SK-N-SH (cell line): ENCODE data around the gene JAKMIP1. TPM values are rescaled to one million over a fixed set of nuclear protein-coding genes. Genes with fewer than 3 reads are reported as not detected.

Experiments used
- CTCF ChIA-PET: fragments of 300-600, 350-600 bp; formaldehyde crosslinking; extraction: SDS; loops from one replicate; lab custom pipeline; 2021; lab: Yijun Ruan, JAX
- POLR2A ChIA-PET: fragments of 350-600 bp; sonication (Branson Sonifier 250); formaldehyde crosslinking; extraction: SDS; loops from one replicate; lab custom pipeline; 2020; ENCODE audit warnings: antibody characterized with exemption, inconsistent platforms; lab: Yijun Ruan, JAX
- DNase-seq: peaks from one replicate; pipeline ENCODE4 v3.0.0; 2012
- H2AFZ ChIP-seq: fragments of 200-600 bp; sonication (generic); 2 replicates; pipeline ENCODE4 v1.8.1; 2016; ENCODE audit warnings: antibody characterized with exemption, mild to moderate bottlenecking, low read depth
- H3F3A ChIP-seq: fragments of 200-600 bp; sonication (generic); replicated peaks from 2 replicates; pipeline ENCODE3; 2016; ENCODE audit warnings: antibody characterized with exemption, mild to moderate bottlenecking; ENCODE audit not compliant: insufficient read depth
- H3K27ac ChIP-seq, 2 experiments: fragments of 200-500 bp in 1 of 2; fragments of 200-600 bp in 1 of 2; sonication (Bioruptor generic) in 1 of 2; sonication (generic), shearing (Covaris generic) in 1 of 2; 2 replicates each; pipeline versions ENCODE4 v1.5.1 to v1.6.1; 2014 to 2016; ENCODE audit warnings: low read depth in 2 of 2, inconsistent platforms in 1 of 2, low read length in 1 of 2, mild to moderate bottlenecking in 1 of 2, mixed read lengths in 1 of 2
- H3K27me3 ChIP-seq: fragments of 200-600 bp; sonication (generic), shearing (Covaris generic); 2 replicates; pipeline ENCODE4 v1.6.1; 2016; ENCODE audit warnings: mixed run types; ENCODE audit not compliant: insufficient read depth
- H3K36me3 ChIP-seq, 2 experiments: fragments of 200-500 bp in 1 of 2; fragments of 200-600 bp in 1 of 2; sonication (Bioruptor generic) in 1 of 2; sonication (generic) in 1 of 2; replicated peaks in 1 of 2; 2 replicates each; pipeline versions ENCODE3 to v1.5.1; 2014 to 2016; ENCODE audit warnings: low read length in 1 of 2, mild to moderate bottlenecking in 1 of 2; ENCODE audit not compliant: insufficient read depth in 2 of 2, control insufficient read depth in 1 of 2
- H3K4me1 ChIP-seq, 2 experiments: fragments of 200-500 bp in 1 of 2; fragments of 200-600 bp in 1 of 2; sonication (Bioruptor generic) in 1 of 2; sonication (generic), shearing (Covaris generic) in 1 of 2; 2 replicates each; pipeline versions ENCODE4 v1.5.1 to v1.6.1; 2014 to 2016; ENCODE audit warnings: low read depth in 1 of 2, low read length in 1 of 2, mixed run types in 1 of 2; ENCODE audit not compliant: insufficient read depth in 2 of 2, control insufficient read depth in 1 of 2
- H3K4me2 ChIP-seq: fragments of 200-600 bp; sonication (generic), shearing (Covaris generic); 2 replicates; pipeline ENCODE4 v1.6.1; 2017; ENCODE audit warnings: mixed run types
- H3K4me3 ChIP-seq, 2 experiments: fragments of 200-500 bp in 1 of 2; fragments of 200-600 bp in 1 of 2; sonication (Bioruptor generic) in 1 of 2; sonication (generic), shearing (Covaris generic) in 1 of 2; 2 replicates each; pipeline versions ENCODE4 v1.5.1 to v1.8.1; 2014 to 2016; ENCODE audit warnings: low read depth in 2 of 2, inconsistent platforms in 1 of 2, low read length in 1 of 2, mild to moderate bottlenecking in 1 of 2, mixed read lengths in 1 of 2, moderate library complexity in 1 of 2
- H3K79me2 ChIP-seq: fragments of 200-600 bp; sonication (generic); 2 replicates; pipeline ENCODE4 v1.8.1; 2017; ENCODE audit warnings: mild to moderate bottlenecking; ENCODE audit not compliant: insufficient read depth
- H3K9ac ChIP-seq: fragments of 200-600 bp; sonication (generic); 2 replicates; pipeline ENCODE4 v1.6.1; 2017; ENCODE audit warnings: mixed run types
- H3K9me2 ChIP-seq: fragments of 200-600 bp; sonication (generic); 2 replicates; pipeline ENCODE4 v1.6.1; 2017; ENCODE audit warnings: mixed run types
- H3K9me3 ChIP-seq: fragments of 200-600 bp; sonication (generic); 2 replicates; pipeline ENCODE4 v1.6.1; 2017; ENCODE audit warnings: mixed run types, mild to moderate bottlenecking, moderate library complexity
- H4K20me1 ChIP-seq: fragments of 200-600 bp; sonication (generic); 2 replicates; pipeline ENCODE4 v1.6.1; 2017; ENCODE audit warnings: mild to moderate bottlenecking, mixed run types; ENCODE audit not compliant: insufficient read depth
- EZH2phosphoT487 ChIP-seq: fragments of 200-600 bp; sonication (generic); IDR thresholded peaks from 2 replicates; pipeline ENCODE4 v1.6.1; 2017; ENCODE audit warnings: low read depth, mixed run types, mild to moderate bottlenecking, antibody characterized with exemption, moderate library complexity, borderline replicate concordance
- FOXJ3 ChIP-seq: sonication (generic); formaldehyde crosslinking; IDR thresholded peaks from 2 replicates; pipeline ENCODE4 v1.5.1; 2020; ENCODE audit warnings: mild to moderate bottlenecking, missing genetic modification reagents
- GABPA ChIP-seq: IDR thresholded peaks from 2 replicates; pipeline ENCODE4 v1.4.0; 2012; ENCODE audit warnings: low read depth, mild to moderate bottlenecking
- GATA2 ChIP-seq: sonication (generic); formaldehyde crosslinking; IDR thresholded peaks from 2 replicates; pipeline ENCODE4 v1.5.0; 2020; ENCODE audit warnings: mild to moderate bottlenecking, missing genetic modification reagents
- JUND ChIP-seq: IDR thresholded peaks from 2 replicates; pipeline ENCODE4 v1.4.0; 2012
- MAX ChIP-seq: IDR thresholded peaks from 2 replicates; pipeline ENCODE4 v1.4.0; 2012; ENCODE audit warnings: low read depth
- MXI1 ChIP-seq: IDR thresholded peaks from 2 replicates; pipeline ENCODE4 v1.6.1; 2012; ENCODE audit warnings: mild to moderate bottlenecking, low read depth, low read length, improper control_type of control experiment
- NFIC ChIP-seq: IDR thresholded peaks from 2 replicates; pipeline ENCODE4 v1.4.0; 2012; ENCODE audit warnings: borderline replicate concordance
- POLR2AphosphoS5 ChIP-seq: IDR thresholded peaks from 2 replicates; pipeline ENCODE4 v1.6.1; 2012; ENCODE audit warnings: low read depth, low read length
- RAD21 ChIP-seq: IDR thresholded peaks from 2 replicates; pipeline ENCODE4 v1.6.1; 2012; ENCODE audit warnings: mild to moderate bottlenecking, low read length
- RCOR1 ChIP-seq: fragments of 150-350 bp; IDR thresholded peaks from 2 replicates; pipeline ENCODE4 v1.6.1; 2017; ENCODE audit warnings: antibody characterized with exemption, low read length
- REST ChIP-seq: IDR thresholded peaks from 2 replicates; pipeline ENCODE4 v1.6.1; 2012; ENCODE audit warnings: mild to moderate bottlenecking, low read depth, low read length, moderate library complexity
- RXRA ChIP-seq: IDR thresholded peaks from 2 replicates; pipeline ENCODE4 v1.4.0; 2012; ENCODE audit warnings: low read depth, mild to moderate bottlenecking, borderline replicate concordance
- SIN3A ChIP-seq: IDR thresholded peaks from 2 replicates; pipeline ENCODE4 v1.6.1; 2012; ENCODE audit warnings: low read depth, mild to moderate bottlenecking, low read length, moderate library complexity, borderline replicate concordance
- TCF12 ChIP-seq: IDR thresholded peaks from 2 replicates; pipeline ENCODE4 v1.4.0; 2012
- USF2 ChIP-seq: fragments of 150-350 bp; IDR thresholded peaks from 2 replicates; pipeline ENCODE4 v1.6.1; 2017; ENCODE audit warnings: antibody characterized with exemption, low read length, low read depth, borderline replicate concordance
- YY1 ChIP-seq: IDR thresholded peaks from 2 replicates; pipeline ENCODE4 v1.4.0; 2012; ENCODE audit warnings: low read depth, mild to moderate bottlenecking
- ZBTB33 ChIP-seq: IDR thresholded peaks from 2 replicates; pipeline ENCODE4 v1.4.0; 2012; ENCODE audit warnings: low read depth, borderline replicate concordance
- WGBS: methylation state at CpG from one replicate; pipeline ENCODE4 v1.1.6; 2017; ENCODE audit warnings: low lambda C conversion rate; 5-methylcytosine and 5-hydroxymethylcytosine counted together
- polyA plus RNA-seq, 3 experiments: library from polyadenylated mRNA; depleted of rRNA; stranded (reverse); fragments of >200 nt; gene quantifications; 2 replicates each; pipeline ENCODE4 v1.2.3, GENCODE V29; 2012

The JAKMIP1 gene
- polyA plus RNA-seq, 1 of the 3 experiments (the other 2 are of a cell fraction) = 0.54 TPM

GRCh38 chr4:6055436-6055835, 144.9 kb downstream of the JAKMIP1 start:
- Histone ChIP-seq H4K20me1 (no peaks in the 10 kb centered on the region), H3K9me3 (no peaks in the 10 kb centered on the region), H2AFZ (no peak overlapping the region), H3K79me2 (no peaks in the 10 kb centered on the region), H3K4me2 (no peak overlapping the region), H3K27me3 (no peaks in the 10 kb centered on the region), H3K36me3 (no peaks in the 10 kb centered on the region), H3K27ac (no peak overlapping the region), H3K4me3 (no peak overlapping the region), H3F3A (no peaks in the 10 kb centered on the region), H3K4me1 (no peaks in the 10 kb centered on the region), H3K9ac (no peak overlapping the region), H3K9me2 (no peaks in the 10 kb centered on the region)
- WGBS = 34% methylated on average over 2 of the region's 4 CpGs
- ChIA-PET POLR2A (no interaction called here), CTCF (interaction anchor here (0.6 to 1.2 kb wide), 2 partner anchors 32 to 415 kb away, joined by 3 read pairs; no protein-coding TSS in a partner anchor)
- no peak for DNase-seq
- TF ChIP-seq EZH2phosphoT487 = no peak
- TF ChIP-seq YY1 = no peak

GRCh38 chr4:6055030-6055429, 145.3 kb downstream of the JAKMIP1 start:
- no peaks in the 10 kb centered on the region for H3K36me3 ChIP-seq
- H3K27ac ChIP-seq = no peak overlapping the region
- H3K79me2 ChIP-seq = no peaks in the 10 kb centered on the region
- H2AFZ ChIP-seq = no peak overlapping the region
- H3K9me2 ChIP-seq = no peaks in the 10 kb centered on the region
- H3K9ac ChIP-seq = no peak overlapping the region
- POLR2A ChIA-PET = no interaction called here
- H3K4me1 ChIP-seq = no peaks in the 10 kb centered on the region
- CTCF ChIA-PET = interaction anchor here (0.6 to 1.2 kb wide), 2 partner anchors 33 to 416 kb away, joined by 3 read pairs; no protein-coding TSS in a partner anchor
- no peaks in the 10 kb centered on the region for H4K20me1 ChIP-seq
- DNase-seq = no peak
- H3K9me3 ChIP-seq = no peaks in the 10 kb centered on the region
- H3K4me3 ChIP-seq = no peak overlapping the region
- TF ChIP-seq REST (no peak), RAD21 (no peak), JUND (no peak), FOXJ3 (CRISPR knock-in tag) (no peak), SIN3A (no peak), GABPA (no peak), TCF12 (no peak), RXRA (no peak), POLR2AphosphoS5 (no peak), RCOR1 (no peak), ZBTB33 (no peak), USF2 (no peak), MAX (no peak), GATA2 (no peak), MXI1 (no peak), NFIC (no peak)
- 55% methylated on average over 4 of the region's 4 CpGs for WGBS
- H3F3A ChIP-seq = no peaks in the 10 kb centered on the region
- H3K4me2 ChIP-seq = no peak overlapping the region
- H3K27me3 ChIP-seq = no peaks in the 10 kb centered on the region
